ENCODE results near the gene KDM4C.

The KDM4C gene

DNA sequence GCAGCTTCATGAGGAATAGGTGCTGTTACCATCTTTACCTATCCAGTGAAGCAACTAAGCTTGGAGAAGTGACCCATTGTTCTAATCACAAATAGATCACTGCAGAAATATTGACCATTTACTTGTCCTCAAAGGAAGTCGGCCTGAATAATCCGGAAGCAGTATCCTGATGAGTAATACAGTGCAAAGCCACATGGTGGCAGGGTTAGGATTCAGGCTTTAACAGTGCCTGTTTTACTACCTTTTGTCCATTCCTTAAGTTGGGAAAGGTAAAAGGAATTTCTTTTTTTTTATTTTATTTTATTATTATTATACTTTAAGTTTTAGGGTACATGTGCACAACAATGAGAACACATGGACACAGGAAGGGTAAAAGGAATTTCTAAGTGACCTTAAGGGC, 336.3 kb downstream of the KDM4C start:
- DNase-seq = no peak

DNA sequence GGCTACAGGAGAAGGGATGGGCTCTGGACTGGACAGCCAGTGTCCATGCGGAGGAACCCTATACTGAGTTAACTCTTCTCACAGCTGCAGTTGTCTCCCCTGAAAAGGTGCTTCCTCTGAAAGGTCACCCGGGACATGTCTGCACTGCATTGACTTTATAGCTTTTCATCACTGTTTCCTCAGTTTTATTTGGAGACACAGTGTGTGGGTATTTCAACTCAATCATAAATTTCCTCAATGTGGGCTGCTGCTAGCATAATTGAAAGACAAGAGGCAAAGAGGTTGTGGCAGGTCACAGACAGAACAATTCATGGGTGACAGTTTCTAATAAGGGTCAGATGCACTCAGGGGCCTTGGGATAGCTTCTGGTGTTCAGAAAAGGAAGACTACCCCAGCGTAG, 336.8 kb downstream of the KDM4C start:
- DNase-seq = no peak

DNA sequence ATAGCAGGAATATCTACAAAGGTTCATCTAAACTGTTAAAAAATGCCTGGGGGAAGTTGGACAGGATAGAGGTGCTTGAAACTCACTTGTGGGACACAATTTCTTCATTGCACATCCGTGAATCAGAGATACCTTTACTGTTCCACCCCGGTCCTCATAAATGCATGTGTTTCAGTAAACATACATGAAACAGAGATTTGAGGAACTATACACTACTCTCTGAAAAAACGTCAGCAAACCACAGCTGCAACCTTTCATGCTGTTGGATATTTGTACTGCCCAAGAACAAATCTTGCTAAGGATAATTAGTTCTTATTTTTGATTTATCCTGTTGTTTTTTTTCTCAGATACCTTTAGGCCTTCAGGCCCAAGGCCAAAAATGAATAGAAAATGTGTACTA, 337.3 kb downstream of the KDM4C start:
- DNase-seq = no peak

DNA sequence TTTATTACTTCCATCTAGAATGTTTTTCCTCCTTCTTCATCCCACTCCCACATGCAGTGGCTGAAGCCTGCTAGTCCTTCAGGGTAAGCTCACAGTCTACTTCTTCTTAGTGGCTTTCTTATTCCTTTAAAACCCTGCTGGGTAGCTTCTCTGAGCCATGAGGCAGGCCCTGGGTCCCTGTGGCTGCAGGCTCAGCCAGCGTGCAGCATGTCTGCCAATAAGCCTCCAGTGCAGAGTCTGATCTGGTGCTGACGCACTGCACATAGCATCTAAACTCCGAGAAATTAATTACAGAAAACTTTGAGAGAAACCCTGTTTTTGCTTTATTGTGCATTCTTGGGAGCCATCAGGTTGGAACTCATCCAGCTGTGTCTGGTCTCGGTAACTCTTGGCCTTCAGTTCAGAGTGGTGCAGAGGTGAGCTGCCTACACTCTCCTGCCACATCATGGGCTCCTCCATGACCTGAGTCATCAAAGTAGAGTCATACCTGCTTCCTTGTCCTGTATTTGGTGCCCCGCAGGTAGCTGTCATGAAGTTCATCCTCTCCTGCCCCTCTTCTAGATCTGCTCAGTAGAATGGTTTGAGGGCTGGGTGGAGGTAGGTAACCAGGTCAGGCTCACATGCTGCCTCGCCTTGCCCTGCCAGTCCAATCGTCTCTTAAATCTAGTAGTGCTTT, 339.4 kb downstream of the KDM4C start:
- no peak for DNase-seq

DNA sequence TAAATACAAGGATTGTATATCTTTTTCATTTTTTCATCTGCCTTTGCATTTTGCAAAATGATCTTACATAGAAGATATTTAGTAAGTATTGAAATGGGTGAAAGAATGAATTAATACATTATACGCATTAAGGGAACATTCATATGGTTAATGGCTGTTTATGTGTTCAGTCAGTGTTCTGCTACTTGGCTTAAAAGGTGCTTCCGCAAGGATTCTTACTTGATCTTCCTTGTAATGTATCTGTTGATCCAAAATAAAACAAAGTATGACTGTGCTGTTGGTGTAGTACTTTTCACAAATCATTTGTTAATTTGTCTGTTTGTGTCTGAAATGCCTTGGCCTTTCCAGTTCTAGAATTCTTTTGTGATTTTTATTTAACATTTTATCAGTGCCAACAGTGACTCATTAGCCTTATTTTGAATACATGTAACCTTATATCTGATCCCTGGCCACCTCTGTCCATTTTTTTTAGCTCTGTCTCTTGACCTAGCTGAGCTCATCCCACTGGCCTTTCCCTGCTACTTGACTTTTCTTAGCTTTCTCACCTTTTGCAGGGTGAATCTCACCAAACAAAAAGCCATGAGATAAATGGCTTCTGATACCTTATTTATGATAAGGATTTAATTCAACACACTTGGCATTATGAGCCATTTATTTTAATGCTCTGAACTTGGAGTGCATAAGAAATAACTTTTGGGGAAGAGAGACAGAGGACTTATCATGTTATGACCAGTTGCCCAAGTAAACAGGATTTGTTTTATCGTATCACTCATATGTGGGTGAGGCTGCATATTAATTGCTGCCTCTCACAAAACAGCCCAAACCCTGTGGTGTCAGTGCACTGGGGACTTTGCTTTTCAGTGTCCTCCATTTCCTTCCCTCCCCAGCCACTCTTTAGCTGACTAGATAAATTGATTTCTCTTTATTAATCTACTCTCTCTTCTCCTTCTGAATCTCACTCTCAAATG, 340.3 kb downstream of the KDM4C start:
- no peak for DNase-seq

DNA sequence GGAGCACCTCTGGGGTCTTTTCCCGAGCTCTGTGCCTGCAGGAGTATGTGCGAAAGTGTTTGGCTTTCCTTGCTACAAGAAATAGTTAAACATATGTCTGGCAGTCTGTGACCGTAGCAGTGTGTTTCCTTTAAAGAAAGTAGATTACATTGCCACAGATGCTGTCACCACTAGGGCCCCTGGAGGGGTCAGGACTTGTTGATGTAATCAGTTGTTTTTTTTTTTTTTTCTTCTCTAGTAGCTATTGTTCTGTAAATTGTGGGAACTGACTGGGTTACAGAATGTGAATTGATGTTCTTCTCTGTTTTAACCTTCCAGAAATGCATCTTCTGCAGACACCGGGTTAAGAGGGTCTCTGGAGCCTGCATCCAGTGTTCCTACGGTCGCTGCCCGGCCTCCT, 345.6 kb downstream of the KDM4C start:
- no peak for DNase-seq

DNA sequence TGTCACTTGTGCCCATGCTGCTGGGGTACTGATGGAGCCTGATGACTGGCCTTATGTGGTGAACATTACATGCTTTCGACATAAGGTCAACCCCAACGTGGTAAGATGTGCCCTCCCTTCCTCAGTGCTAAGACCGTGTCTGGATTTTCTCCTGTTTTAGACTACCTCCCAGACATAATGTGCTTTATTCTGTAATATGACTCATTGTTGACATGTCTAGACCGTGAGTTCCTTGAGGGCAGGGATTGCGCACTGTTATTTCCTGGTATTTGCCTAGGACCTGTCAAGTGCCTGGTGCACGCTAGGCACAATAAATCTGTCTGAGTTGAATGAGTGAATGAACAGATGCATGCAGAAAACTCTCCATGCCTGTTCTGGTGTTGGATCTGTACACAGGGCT, 346.0 kb downstream of the KDM4C start:
- DNase-seq = no peak

DNA sequence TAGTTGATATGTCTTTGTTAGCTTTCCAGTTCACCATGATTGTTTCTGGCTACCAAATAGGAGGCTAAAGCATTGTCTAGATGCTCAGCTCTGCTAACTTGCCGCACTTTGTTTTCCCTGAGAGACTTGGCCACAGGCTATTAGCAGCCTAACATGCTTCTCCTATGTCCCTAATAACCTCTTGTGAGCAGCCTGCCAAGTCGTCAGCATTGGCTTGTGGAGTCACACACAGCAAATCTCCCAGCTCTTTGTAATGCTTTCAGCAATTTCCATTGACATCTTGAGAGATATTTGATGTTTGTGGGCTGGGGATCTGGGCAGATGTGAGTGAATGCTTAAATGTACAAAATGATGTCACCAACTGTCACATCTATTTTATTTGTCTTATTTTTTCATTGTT, 346.9 kb downstream of the KDM4C start:
- peak in 1 of 56 donors; percentile 6 for DNase-seq

DNA sequence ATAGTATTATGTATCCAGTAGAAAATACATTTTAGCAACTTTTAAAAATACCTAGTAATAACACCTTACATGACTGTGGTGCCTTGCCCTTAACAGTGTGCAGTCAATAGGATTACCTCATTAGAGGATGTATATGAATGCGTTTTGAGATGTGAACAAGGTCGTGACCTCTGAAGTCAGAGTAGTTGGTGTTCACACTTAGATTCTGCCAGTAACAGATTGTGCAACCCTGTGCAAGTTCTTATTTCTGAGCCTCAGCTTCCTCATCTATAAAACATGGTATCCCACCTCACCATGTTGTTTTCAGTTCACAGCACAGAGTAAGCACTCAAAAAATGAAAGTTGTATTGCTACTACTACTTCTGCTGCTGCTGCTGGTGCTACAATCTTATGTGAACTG, 347.3 kb downstream of the KDM4C start:
- no peak for DNase-seq

DNA sequence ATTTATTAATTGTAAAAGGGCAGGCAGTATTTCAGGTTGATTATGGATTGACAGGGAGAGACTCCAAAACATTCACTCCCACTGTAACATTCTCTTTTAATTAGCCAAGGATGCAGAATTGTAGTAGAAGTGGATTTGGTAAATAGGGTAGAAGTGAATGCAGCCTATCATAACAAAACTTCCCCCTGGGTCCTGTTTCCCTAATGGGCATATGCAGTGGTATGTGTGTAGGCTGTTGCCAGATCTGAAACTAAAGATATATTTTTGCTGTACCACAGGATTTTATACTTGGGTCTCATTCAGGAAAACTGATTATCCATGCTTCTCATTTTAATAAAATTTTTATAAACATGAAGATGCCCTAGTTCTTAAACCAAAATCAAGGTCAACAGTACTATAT, 351.2 kb downstream of the KDM4C start:
- no peak for DNase-seq

DNA sequence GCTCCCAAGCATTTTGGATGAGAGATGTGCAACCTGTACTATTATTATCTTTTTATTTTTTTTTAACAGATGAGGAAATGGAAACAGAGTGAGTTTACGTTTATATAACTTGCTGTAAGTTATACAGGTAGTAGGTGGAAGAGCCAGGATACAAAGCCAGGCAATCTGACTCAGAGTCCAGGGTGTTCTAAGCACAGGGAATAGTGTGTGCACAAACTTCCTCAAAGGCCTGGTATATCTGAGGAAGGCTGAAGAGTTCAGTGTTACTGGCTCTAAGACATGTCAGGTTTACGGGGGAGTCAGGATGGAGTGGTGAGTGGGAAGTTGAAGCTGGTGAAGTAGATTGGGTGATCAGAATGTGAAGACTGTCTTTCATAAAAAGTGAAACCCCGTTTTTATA, 353.6 kb downstream of the KDM4C start:
- no peak for DNase-seq

DNA sequence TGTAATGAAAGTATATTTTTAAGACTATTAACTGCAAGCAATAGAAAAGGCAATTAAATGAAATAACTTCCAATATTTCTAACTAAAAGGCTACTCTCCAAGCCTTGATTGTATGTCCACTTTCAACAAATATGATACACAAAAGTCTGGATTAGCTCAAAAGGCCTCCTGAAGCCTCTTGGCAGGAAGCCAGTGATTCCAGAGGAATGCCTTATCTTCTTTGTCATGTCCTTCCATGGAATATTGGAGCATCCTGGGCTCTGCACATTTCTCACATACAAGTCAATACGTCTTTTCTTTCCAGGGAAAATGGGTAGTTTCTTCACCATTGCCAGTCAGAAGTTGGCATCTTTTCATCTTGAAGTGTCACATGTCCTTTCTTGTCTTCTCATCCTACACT, 357.8 kb downstream of the KDM4C start:
- DNase-seq = no peak

DNA sequence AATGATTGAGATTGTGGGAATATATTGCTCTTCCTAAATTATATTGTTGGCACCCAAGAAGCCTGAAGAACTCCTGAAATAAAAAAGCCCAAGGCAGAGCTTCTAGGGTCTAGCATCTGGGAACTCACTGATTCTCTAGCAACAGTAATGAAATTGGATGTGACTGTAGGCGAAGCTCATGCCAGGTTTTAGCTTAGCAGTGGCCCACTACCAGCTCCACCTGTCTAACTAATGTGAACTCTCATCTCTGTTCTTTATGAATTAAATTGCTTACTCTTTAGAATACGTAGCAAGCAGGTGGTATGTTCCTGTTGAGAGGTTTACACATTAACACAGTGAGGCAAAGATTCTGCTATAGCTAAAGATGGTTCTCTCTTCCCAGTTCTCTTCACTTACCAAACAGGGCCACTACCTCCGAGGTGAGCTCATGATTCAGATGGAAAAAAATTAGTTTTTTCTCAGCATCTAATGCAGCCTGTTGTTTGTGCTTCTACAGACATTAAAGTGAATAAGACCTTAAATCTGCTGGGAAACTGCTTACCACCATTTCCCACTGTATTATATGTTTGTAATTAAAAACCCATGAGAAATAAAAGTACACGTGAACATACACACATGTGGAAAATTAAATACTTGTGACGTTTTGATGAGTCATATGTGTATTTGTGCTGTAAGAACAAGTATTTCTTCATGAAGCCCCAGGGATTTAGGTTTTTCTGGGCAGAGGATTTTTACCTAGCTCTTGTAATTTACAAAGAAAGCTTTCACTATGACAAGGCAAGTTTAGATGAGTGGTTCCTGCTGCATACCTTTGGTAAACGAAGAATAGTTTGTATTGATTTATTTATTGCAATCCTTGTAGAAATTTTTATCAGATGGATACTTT, 360.1 kb downstream of the KDM4C start:
- no peak for DNase-seq

DNA sequence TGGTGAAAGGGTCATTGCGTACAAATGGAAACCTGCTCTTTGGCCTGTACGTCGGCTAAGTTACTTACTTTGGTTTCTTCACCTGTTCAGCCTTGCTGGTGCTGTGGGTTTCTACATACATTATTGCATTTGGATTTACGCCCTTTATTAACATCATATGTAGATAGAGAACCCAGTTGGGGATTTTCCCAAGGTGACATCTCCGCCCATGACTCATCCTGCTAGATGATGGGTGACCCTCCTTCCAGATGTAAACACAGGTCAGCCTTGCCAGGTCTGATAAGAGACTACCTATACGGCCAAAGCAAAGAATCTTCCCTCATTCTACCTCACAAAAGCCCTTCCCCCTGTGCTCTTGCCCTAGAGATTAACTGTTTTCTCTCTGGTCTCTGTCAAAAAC, 360.9 kb downstream of the KDM4C start:
- DNase-seq = no peak

DNA sequence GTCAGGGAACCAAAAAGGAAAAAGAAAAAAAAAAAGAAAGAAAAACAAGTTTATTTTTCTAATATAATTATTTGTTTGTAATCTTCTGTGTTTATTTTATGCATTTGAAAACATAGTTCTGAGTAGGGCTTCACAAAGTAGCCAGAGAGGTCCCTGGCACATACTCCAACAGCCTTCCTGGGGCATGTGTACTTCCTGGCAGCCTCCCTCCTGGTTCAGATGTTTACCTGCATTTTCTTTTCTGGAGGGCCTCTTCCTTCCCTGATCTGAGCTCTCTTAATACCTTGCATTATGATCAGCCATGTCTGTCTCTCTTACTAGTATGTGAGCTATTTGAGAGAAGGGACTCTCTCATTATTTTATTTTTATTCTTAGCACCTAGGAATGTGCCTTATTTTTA, 361.8 kb downstream of the KDM4C start:
- no peak for DNase-seq

DNA sequence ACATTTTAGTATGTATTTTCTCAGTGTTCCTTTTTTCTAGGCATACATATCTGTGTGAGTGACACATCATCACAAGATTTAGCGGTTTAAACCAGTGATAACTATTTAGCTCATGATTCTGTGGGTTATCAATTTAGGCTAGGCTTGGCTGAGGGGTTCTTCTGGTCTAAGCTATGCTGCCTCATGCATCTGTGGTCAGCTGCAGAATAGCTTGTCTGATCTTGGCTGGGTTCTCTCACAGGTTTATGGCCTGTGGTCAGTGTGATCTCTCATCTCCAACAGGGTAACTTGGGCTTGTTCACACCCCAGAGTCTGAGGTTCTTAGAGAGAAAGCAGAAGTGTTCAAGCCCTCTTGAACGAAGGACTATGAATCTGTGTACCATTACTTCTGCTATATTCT, 363.3 kb downstream of the KDM4C start:
- no peak for DNase-seq

DNA sequence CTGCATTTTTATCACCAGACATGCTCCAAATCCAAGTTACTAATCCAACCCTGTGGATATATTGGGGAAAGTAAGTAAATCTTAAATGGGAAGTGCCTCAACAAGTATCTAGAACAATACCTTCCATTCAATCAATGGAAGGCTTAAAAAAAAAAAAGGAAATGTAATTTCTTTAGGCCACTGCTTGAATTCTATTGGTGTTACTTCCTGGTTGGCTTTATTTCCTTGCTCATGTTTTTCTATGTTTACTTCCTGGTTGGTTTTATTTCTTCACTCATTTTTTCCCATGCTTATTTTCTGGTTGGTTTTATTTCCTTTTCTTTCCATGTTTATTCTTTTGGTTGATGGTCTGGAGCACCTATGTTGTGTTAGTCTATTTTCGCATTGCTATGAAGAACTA, 363.9 kb downstream of the KDM4C start:
- DNase-seq = no peak

DNA sequence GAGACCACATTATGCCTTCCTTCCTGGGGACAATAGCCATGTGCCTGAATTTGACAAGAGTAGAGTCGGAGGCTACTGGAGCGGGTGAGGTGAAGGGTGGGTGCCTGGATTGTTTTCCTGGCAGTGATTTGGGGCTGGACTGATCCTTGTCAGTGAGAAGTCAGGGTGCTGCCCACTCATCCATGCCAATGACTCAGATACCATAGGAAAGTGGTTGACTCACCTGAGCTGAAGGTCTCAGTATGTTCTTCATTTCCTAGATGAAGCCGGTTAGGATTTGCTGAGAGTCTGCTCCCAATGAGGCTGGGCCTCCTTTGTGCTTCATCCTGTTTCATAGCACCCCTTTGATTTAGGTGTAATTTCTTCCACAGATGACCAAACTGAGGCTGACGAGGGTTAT, 366.0 kb downstream of the KDM4C start:
- no peak for DNase-seq

DNA sequence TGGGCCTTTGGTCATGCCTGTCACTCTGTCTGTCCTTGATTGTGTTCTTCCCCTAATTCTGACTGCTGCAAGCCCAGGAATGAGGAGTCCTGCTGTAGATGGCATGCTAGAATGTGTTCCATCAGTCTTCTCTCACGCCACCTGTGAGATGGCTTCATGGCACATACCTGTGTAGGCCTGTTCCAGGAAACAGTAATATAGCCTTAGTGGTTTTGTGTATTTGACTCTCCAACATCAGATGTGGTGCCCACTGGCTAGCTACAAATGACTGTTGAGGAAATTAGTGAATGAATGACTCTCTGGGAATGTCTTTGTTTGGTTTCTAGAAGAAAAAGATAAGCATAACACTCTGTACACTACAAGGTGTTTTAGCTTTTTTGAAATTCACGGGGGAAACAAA, 367.5 kb downstream of the KDM4C start:
- DNase-seq = no peak

DNA sequence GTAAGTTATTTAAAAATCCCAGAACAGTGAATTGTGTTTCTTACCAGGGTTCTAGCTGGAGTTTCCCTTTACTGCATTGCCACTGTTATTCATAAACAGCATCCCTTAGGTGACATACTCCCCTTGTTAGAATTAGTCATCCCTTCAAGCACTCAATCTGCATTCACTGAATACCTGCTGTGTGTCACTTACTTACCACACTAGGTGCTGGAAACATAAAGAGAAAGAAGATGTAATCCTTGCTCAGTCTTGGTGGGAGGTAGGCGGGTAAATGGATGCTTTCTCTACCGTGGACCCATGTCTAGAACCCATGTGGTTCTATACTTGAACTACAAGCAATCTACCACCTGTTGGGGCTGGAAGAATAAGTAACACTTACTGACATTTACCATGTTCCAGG, 371.6 kb downstream of the KDM4C start:
- DNase-seq = no peak

DNA sequence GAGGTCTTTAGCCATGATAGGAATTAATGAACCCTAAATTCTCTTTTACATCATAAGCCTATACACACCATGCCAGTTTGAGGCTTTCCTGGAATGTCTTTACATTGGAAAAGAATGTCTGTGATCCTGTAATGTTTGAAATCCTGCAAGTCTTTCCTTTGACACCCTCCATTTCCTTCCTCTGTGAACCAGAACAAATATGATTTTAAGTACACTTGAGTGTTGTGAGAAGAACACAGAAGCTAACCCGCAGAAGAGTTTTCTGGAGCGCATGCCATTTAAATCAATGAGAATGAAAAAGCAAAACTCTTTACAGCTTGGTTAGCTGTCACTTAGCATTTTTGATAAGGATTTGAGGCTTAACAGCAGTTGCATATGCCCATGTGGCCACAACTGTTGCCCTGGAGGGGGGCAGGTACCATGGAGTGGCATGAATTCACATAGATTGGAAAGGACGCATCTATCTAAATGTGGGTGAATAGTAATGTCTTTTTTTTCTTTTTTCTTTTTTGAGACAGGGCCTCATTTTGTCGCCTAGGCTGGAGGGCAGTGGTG, 372.6 kb downstream of the KDM4C start:
- DNase-seq = no peak

DNA sequence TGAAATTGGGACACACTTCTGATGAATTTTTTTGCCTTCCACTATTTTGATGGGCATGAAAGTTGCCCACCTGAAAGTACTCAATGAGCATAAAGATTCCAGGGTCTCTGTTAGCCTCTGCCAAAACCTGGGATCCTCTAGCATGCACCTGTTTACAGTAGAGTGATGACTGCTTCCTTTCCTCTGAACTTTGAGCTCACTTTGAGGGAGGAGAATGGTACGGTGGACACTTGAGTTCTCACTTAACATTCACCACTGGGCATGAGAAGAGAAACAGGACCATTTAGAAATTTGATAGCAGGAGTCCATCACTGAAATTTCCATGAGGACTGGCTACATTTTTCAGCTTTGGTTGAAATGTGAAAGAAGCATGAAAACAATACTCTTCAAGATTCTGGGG, 374.8 kb downstream of the KDM4C start:
- DNase-seq = no peak
